NB4 (cell line): ENCODE data around the gene ID1.
"Not testable (repeated sequence)": the region's sequence is repeated elsewhere in the genome, so short reads cannot be mapped to it uniquely, and the experiment has no call there.

Experiments used
- CTCF ChIP-seq: IDR thresholded peaks from one replicate; pipeline ENCODE4 v1.5.1; 2012; ENCODE audit warnings: low read depth, low read length
- MAX ChIP-seq: IDR thresholded peaks from 2 replicates; pipeline ENCODE4 v1.6.1; 2011; ENCODE audit warnings: low read depth, low read length
- MYC ChIP-seq: IDR thresholded peaks from 2 replicates; pipeline ENCODE4 v1.6.1; 2011; ENCODE audit warnings: low read depth, low read length
- POLR2A ChIP-seq: IDR thresholded peaks from 2 replicates; pipeline ENCODE4 v1.6.1; 2011; ENCODE audit warnings: mild to moderate bottlenecking; ENCODE audit not compliant: insufficient read length; ENCODE audit errors: extremely low read depth

- not testable (repeated sequence) for TF ChIP-seq POLR2A, CTCF, MYC, MAX
These were observed 25.0 kb upstream of the ID1 start for GRCh38 chr20:31579941-31580651.
